LoVo (cell line): ENCODE measurements around the gene GPSM1.

ENCODE experiments used
- DNase-seq: peaks from one replicate; pipeline ENCODE4 v3.0.0-alpha.2; 2016; ENCODE audit warnings: low spot score

Gene GPSM1

DNA sequence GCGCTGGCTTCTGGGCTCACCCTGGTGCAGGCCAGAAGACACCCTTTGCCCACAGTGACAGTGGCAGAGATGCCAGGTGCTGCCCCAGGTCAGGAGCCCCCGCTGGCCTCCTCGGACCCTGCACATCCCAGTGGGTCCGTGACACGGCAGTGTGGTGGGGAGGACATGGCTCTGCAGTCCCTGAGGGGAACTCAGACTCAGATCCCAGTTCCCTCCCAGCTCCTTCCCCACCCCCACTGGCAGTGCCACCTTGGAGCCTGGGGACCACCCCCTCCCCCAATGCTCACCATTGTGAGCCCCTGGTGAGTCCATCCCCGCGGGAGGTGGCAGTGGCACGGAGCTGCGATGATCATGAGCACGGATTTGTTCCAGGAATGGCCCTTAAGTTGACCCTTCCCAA lies 22.9 kb upstream of the GPSM1 start:
- DNase-seq, result no peak

DNA sequence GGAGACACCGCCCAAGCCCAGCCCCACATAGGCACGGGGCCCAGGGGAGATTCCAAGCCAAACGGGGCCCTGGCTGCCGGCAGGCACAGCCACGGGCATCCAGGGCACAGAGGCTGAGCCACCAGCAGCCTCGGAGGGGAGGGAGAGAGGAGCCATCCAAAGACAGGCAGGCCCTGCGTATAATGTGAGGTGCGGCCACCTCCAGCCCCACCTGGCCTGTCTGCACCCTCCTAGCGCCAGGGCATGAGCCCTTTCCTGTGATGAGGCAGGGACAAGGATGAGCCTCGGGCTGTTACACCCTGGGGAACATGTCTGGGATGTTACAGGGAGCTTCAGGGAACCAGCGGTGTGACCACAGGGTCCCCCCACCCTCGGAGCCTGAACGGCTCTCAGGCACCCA lies 22.4 kb upstream of the GPSM1 start:
- DNase-seq, result no peak

GRCh38 chr9:136305804-136306203 lies 21.5 kb upstream of the GPSM1 start:
- no peak for DNase-seq

DNA sequence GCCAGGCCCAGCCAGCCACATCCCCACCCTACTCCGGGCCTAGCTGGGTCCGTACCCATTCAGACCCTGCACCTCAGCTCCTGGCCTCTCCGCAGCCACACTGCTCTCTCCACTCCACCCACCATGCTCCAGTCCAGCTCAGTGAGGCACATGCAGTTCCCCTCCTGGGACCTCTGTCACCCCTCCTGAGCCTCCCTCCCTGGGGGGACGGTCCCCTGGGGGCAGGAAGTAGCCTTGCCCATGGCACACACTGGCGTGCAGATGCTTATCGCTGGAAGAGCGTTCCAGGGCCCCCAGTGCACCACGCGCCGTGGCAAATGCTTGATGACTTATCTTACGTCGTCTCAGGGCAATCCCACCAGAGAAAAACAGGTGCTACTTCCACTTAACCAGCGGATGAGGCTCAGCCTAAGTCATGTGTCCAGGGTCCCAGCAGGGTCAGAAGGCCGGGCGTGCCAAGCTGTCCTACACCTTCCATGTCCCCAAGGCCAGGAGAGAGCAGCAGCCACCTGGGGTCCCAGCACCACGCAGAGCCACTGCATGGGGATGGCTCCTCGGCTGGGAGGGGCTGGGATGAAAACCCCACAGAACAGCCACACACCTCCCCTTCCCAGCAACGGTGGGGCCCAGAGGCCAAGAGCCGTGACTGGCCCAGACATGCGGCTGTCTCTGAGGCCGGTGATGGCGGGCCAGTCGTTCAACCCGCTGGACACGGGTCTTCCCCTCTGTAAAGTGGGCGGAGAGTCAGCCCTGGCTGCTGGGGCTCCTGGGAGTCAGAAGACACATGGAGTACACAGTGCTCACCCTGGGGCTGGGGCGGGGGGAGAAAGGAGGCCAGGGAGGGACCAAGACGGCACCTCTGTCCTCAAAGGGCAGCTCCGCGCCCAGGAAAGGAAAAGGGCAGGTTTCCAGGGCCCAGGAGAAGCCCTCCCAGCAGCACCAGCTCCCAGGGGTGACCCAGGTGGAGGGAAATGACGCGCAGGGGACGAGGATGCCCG lies 20.8 kb upstream of the GPSM1 start:
- DNase-seq, result no peak

- no peak for DNase-seq
Observed at GRCh38 chr9:136307215-136307750, 20.1 kb upstream of the GPSM1 start.

- DNase-seq, result no peak
Observed at GRCh38 chr9:136308006-136308701, 19.2 kb upstream of the GPSM1 start.

GRCh38 chr9:136308702-136309053 lies 18.7 kb upstream of the GPSM1 start:
- no peak for DNase-seq

GRCh38 chr9:136309101-136309801 lies 18.1 kb upstream of the GPSM1 start:
- no peak for DNase-seq

DNA sequence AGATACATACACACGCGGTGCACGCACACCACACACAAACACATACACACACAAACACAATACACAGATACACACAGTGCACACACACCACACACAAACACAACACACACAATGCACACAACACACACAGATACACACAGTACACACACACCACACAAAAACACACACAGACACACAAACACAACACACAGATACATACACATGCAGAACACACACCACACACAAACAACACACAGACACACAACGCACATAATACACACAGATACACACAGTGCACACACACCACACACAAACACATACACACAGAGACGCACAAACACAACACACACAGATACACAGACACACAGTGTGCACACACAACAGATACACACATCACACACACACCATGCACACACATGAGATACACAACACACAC lies 17.5 kb upstream of the GPSM1 start:
- DNase-seq, result no peak

GRCh38 chr9:136310273-136311030 lies 16.9 kb upstream of the GPSM1 start:
- DNase-seq, result no peak

DNA sequence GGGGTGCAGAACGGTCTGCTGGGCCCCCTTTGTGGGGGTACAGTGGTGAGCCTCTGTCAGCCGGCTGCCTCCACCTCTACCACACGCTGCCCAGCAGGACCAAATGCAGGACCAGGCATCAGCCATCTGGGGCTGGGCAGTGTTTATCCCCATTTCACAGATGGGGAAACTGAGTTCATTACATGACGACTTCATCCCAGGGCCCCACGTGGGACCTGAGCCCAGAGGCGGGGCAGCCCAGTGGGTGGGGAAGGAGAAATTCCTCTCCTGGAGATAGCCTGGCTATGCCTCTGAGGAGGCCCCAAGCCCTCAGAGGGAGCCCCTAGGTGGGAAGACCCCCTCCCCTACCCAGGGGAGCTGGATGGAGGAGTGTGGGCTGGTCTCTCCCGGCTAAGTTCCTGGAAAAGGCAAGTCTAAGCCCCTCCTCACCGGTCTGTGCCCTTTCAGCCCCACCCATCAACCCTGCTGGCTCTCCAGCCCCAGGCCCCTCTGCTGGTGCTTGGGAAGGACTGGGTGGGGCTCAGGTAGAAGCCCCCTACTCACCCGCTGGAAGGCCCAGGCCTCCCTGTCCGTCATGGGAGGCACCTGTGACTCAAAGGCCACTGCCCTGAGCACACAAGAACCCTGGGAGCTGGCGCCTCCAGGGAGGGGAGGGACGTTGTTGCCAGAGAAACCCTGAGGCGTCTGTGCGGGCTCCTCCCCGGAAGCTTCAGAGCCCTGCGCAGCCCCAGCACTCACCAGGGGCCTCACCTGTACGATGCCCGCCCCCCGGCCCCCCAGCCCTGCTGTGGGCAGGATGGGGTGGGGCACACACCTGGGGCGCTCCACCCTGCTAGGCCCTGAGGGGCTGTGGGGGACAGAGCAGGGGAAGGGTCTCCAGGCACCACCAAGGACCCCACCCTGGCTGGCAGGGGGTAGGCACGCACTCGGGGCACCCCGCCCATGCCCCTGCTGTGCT lies 16.0 kb upstream of the GPSM1 start:
- no peak for DNase-seq

DNA sequence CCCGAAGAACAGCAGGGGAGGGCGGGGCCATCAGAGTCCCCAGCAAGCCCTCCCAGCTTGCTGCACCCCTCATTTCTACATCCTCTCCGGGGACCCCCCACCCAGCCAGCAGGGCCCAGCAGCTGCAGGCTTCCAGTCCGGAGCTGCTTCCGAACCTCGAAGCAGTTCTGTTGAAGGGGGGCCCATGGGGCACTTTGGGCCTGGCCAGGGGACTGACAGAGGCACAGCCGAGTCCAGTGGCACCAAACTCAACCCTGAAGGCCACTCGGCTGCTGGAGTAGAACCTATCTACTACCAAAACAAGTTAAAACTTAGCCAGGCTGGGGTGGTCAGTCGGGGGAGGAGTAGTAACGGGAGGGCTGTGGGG lies 15.3 kb upstream of the GPSM1 start:
- DNase-seq, result no peak

GRCh38 chr9:136312436-136312835 lies 14.9 kb upstream of the GPSM1 start:
- DNase-seq, result no peak

DNA sequence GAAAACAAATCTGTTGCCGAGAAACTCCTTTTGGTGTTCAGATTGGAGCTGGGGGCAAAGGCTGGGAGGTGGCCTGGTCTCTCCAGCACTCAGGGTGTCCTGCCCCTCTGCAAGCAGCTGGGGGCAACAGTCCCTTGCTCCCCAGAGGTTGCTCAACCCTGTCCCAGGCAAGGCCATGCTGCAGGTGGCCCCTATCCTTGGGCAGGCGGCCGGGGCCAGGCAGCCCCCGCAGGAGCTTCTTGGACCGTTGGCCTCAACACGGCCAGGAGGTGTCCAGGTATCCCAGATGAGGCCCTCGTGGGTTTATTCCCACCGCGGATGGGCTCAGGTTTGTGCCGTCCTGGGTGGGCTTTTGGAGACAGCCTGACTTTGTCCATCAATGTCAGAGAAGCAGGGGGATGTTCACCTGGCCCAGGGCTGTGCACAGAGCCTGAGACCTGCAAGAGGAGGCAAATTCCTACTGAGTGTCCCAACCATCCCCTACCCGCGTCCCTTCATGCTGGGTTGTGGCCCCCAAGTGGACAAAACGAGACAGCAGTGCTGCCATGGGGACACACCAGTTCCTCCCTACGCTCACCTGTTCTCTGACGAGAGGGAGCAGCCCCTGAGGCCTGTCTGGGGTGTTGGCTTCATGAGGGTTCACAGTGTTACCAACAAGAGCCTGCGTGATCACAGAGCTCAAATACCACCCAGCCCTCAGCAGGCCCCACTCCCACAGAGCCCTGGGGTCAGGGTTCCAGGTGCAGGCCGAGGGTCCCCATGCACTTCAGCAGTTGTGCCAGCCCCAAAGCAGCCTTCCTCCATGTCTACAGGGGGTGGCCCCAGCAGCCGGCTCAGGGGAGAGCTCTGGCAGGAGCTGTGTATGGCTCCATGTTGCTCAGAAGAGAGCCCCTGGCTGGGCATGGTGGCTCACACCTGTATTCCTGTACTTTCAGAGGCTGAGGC lies 14.0 kb upstream of the GPSM1 start:
- DNase-seq, result no peak

- DNase-seq, result no peak
Observed at GRCh38 chr9:136314056-136314416, 13.3 kb upstream of the GPSM1 start.

GRCh38 chr9:136314944-136315343 lies 12.4 kb upstream of the GPSM1 start:
- DNase-seq, result no peak

GRCh38 chr9:136316271-136316751 lies 11.0 kb upstream of the GPSM1 start:
- no peak for DNase-seq

DNA sequence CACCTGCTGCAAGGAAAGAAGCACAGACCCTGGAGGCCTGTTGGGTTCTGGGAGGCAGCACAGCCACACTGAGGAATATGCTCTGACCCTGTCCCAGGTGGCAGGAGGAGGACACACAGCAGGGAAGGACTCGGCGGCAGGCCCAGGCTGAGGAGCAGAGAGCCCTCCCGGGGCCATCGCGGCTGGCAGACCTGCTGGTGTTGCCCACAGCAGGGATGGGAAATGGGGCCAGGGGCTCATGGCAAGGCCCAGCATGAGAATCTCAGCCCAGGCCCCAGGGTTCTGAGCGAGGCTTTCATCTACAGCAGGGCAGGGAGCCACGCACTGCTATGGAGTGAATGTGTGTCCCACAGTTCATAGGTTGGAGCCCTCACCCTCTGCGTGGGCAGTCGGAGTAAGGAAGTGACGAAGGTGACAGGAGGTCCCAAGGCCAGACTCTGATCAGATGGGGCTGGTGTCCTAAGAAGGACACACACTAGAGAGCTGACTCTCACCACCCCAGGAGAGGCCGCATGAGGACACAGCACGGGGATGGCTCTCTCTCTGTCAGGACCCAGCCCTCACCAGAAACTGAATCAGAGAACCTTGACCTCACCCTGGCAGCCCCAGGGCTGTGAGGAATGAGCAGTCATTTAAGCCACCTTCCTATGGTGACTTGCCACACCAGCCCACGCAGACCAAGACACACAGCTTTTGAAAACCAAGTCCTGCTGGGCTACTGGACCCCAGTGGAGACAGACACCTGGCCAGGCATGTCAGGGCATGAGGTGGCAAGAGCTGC lies 10.3 kb upstream of the GPSM1 start:
- no peak for DNase-seq

- DNase-seq, result no peak
Observed at GRCh38 chr9:136317695-136318094, 9.6 kb upstream of the GPSM1 start.
